Measurements from ENCODE around the gene C6orf58.

Gene C6orf58

GRCh38 chr6:127608554-127609270 lies 31.7 kb downstream of the C6orf58 start:
- no peak overlapping the region for H3K4me3 Mint-ChIP-seq
- no peaks in the 10 kb centered on the region for H3K4me1 Mint-ChIP-seq
- H3K27ac Mint-ChIP-seq (ENCODE audit: low read depth) = no peak overlapping the region
- no peaks in the 10 kb centered on the region for H3K9me3 Mint-ChIP-seq
- H3K27me3 Mint-ChIP-seq = no peaks in the 10 kb centered on the region
- DNase-seq (ENCODE audit: low spot score in 2 of 2) (no peak), ATAC-seq (replicated peaks; ENCODE audit: extremely low read depth, poor library complexity, severe bottlenecking) (no peak)
- H3K36me3 Mint-ChIP-seq (ENCODE audit: insufficient read depth) = no peaks in the 10 kb centered on the region

GRCh38 chr6:127618729-127619128 lies 41.8 kb downstream of the C6orf58 start:
- ATAC-seq (replicated peaks; ENCODE audit: extremely low read depth, poor library complexity, severe bottlenecking) (no peak), DNase-seq (ENCODE audit: low spot score in 2 of 2) (no peak)
- Mint-ChIP-seq H3K27ac (ENCODE audit: low read depth) (no peak overlapping the region), H3K9me3 (no peaks in the 10 kb centered on the region), H3K27me3 (no peaks in the 10 kb centered on the region), H3K4me3 (no peak overlapping the region), H3K4me1 (no peaks in the 10 kb centered on the region), H3K36me3 (ENCODE audit: insufficient read depth) (no peaks in the 10 kb centered on the region)

GRCh38 chr6:127630800-127631199 lies 53.8 kb downstream of the C6orf58 start:
- no peaks in the 10 kb centered on the region for H3K36me3 Mint-ChIP-seq (ENCODE audit: insufficient read depth)
- no peak for DNase-seq (ENCODE audit: low spot score in 2 of 2)

GRCh38 chr6:127634178-127634577 lies 57.2 kb downstream of the C6orf58 start:
- no peak for ATAC-seq (replicated peaks; ENCODE audit: extremely low read depth, poor library complexity, severe bottlenecking)
- no peaks in the 10 kb centered on the region for H3K27me3 Mint-ChIP-seq
- no peaks in the 10 kb centered on the region for H3K9me3 Mint-ChIP-seq
- no peaks in the 10 kb centered on the region for H3K4me1 Mint-ChIP-seq
- no peaks in the 10 kb centered on the region for H3K36me3 Mint-ChIP-seq (ENCODE audit: insufficient read depth)
- no peak overlapping the region for H3K27ac Mint-ChIP-seq (ENCODE audit: low read depth)
- no peak overlapping the region for H3K4me3 Mint-ChIP-seq
- no peak for DNase-seq (ENCODE audit: low spot score in 2 of 2)

More at GRCh38 chr6:127630800-127631199, 53.8 kb downstream of the C6orf58 start:
- no peak for ATAC-seq (replicated peaks; ENCODE audit: extremely low read depth, poor library complexity, severe bottlenecking)
- Mint-ChIP-seq H3K9me3 (no peaks in the 10 kb centered on the region), H3K4me1 (no peaks in the 10 kb centered on the region), H3K4me3 (no peak overlapping the region), H3K27ac (ENCODE audit: low read depth) (no peak overlapping the region), H3K27me3 (no peaks in the 10 kb centered on the region)

GRCh38 chr6:127635091-127635490 lies 58.1 kb downstream of the C6orf58 start:
- ATAC-seq (replicated peaks; ENCODE audit: extremely low read depth, poor library complexity, severe bottlenecking) = no peak
- H3K27ac Mint-ChIP-seq (ENCODE audit: low read depth) = no peak overlapping the region
- H3K36me3 Mint-ChIP-seq (ENCODE audit: insufficient read depth) = no peaks in the 10 kb centered on the region
- H3K9me3 Mint-ChIP-seq = no peaks in the 10 kb centered on the region
- H3K4me3 Mint-ChIP-seq = no peak overlapping the region
- DNase-seq (ENCODE audit: low spot score in 2 of 2) = no peak
- no peaks in the 10 kb centered on the region for H3K27me3 Mint-ChIP-seq
- no peaks in the 10 kb centered on the region for H3K4me1 Mint-ChIP-seq

- H3K27me3 Mint-ChIP-seq = peaks cover 7% of the 10 kb centered on the region
- no peak for DNase-seq (ENCODE audit: low spot score in 2 of 2)
Measured at GRCh38 chr6:127637830-127638409, 60.9 kb downstream of the C6orf58 start.

More at GRCh38 chr6:127637830-127638409, 60.9 kb downstream of the C6orf58 start:
- Mint-ChIP-seq H3K4me3 (no peak overlapping the region), H3K27ac (ENCODE audit: low read depth) (no peak overlapping the region), H3K36me3 (ENCODE audit: insufficient read depth) (no peaks in the 10 kb centered on the region), H3K4me1 (no peaks in the 10 kb centered on the region), H3K9me3 (no peaks in the 10 kb centered on the region)
- ATAC-seq (replicated peaks; ENCODE audit: extremely low read depth, poor library complexity, severe bottlenecking) = no peak

Data from central memory CD8-positive, alpha-beta T cell (primary cell).